Endometrial microvascular endothelial cells (primary cell): ENCODE data around the gene JARID2. TPM values are rescaled to one million over a fixed set of nuclear protein-coding genes. Genes with fewer than 3 reads are reported as not detected.

Experiments used
- in situ Hi-C: cut with HindIII; loops from 2 replicates; pipeline ENCODE4 v1.10.0; 2017; ENCODE audit warnings: low sequenced_read_pairs, low pct_unique_long_range_greater_than_20kb; ENCODE audit errors: inconsistent ontology term
- total RNA-seq: library from RNA; depleted of rRNA; stranded (reverse); fragments of >200 nt; gene quantifications from one replicate; pipeline ENCODE4 v1.2.3, GENCODE V29; 2015; ENCODE audit errors: inconsistent ontology term

The JARID2 gene
- total RNA-seq, 1 donor from 2014 or later, result 3.8 TPM

- in situ Hi-C loops, result no loop called here
Observed at GRCh38 chr6:15434823-15435380, 189.0 kb downstream of the JARID2 start.

DNA sequence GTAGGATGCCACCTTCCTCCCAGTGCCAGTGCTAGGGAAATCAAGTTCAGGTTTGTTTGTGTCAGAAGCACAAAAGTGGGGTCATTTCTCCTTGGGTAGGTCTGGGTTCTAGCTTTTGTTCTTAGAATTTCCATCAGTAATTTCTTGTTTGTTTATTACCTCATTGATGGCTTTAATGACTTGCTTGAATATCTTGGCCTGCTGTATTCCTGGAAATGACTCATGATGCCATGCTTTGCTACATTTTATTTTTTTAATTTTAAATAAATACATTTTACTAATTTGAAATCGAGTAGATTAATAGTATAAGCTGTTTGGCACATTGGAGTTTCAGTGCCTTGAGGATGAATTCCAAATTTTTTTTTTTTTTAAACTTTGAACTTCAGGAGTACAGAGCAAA is 189.6 kb downstream of the JARID2 start:
- in situ Hi-C loops, result no loop called here

- in situ Hi-C loops, result no loop called here
Observed at GRCh38 chr6:15436451-15436850, 190.6 kb downstream of the JARID2 start.

GRCh38 chr6:15437090-15437635 is 191.3 kb downstream of the JARID2 start:
- in situ Hi-C loops, result no loop called here

GRCh38 chr6:15439410-15440025 is 193.6 kb downstream of the JARID2 start:
- in situ Hi-C loops, result no loop called here

- in situ Hi-C loops, result no loop called here
Observed at GRCh38 chr6:15440040-15440439, 194.2 kb downstream of the JARID2 start.

- in situ Hi-C loops, result no loop called here
Observed at GRCh38 chr6:15441215-15441868, 195.5 kb downstream of the JARID2 start.

- in situ Hi-C loops, result no loop called here
Observed at GRCh38 chr6:15441981-15442380, 196.1 kb downstream of the JARID2 start.

GRCh38 chr6:15442467-15442866 is 196.6 kb downstream of the JARID2 start:
- in situ Hi-C loops, result no loop called here

DNA sequence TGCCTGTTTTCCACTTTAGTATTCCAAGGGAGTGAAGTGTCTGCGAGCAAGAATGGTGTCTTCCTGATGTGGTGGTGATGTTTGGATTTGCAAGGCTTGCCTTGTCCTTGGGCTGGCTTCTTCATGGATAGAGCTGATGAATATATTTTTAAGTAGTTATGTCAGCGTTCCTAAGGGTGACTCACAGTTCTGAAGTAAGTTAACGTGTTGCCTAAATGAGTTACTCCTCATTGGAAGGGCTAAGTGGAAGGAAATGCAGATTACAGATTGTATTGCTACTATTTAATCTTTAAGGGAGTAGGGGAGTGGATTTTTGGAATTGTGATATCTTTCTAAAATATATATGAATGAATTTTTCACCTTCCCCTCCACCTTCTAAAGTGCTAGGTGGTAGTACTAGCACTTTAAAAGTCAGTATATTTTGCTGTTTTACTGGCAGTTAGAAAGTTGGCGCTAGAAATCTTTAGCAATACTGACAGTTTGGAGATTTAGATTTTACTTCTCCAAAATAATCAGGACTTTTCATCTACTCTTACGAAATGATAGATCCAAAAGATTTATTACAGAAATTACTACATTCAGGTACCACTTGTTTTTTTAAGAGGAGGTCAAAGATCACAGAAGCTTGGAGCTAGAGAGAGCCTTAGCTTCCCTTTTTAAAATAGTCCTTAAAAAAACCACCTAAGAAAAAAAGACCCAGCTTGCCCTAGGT is 197.4 kb downstream of the JARID2 start:
- in situ Hi-C loops, result no loop called here

DNA sequence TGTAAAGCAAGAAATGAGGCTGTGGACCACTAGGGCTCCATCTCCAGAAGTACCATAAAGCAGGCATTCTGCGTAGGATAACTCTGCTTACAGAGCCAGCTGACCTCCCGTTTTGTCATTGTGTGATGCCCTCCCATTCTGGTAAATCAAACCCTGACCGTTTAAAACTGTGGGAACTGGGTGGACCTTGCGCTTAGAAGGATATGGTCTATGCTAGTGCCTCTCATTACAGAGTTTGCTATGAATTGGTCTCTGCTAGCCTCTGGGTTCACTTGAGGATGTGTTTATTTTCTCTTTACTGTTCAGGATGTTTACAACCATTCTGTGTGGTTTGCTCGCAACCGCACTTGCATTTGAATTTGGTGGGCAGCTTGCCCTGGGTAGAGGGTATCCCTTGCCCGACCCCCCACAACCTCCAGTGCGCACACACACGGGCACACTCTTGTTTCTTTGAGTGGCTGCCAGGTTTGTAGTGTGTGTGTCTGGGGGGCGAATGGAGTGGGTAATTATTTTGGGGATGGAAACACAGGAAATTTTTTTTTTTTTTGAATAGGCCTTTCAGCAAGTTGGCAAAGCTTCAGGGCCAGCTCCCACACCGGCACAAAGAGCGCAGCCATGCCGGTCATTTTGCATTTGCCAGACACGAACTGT is 198.3 kb downstream of the JARID2 start:
- in situ Hi-C loops, result no loop called here

DNA sequence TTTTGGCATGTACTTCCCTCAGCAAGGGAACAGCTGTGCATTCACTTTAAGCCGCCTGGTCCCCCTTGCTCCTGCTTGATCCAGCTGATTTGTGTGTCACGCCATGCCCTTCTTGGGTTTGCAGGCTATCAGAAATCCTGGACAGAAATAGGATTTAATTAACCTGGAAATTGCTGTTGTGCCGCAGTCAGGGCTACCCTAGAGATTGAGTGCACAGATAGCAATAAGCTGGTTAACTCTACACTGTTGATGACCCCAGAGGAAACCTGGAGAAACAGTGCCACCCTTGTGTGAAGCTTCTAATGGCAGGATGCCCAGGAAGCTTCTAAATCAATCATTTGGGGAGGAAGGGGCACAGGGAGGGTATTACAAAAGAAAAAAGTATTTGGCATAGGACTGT is 199.0 kb downstream of the JARID2 start:
- in situ Hi-C loops, result no loop called here

DNA sequence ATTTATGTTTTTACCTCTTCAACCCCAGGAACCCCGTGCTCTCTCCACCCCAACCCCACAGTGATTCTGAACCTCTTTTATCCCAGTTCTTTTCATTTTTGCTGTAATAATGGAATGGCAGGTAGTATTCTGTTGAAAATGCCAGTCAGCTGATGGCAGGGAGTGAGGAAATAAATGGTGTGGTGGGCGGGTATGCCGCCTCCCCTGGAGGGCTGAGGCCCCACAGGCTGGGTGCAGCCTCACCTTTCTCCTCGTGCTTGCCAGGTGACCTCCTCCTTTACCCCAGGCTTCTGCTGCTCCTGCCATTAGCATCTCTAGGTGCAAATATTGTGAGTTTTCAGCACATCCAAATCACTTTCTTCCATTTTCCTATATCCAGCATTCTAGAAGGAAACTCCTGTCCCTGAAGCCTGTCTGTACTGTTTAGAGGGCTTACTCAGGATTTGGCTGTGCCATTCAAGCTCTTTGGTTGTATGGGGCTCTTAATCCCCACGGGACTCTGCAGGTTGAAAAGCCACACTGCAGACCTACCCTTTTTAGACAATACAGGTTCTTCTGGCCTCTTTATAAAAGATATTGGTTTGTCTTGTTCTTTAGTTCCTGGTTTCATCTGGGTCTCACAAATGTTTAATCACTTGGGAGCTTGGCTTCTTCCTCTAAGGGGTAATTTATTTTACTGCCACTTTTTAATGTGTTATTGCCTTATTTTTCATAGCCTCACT is 201.8 kb downstream of the JARID2 start:
- in situ Hi-C loops, result no loop called here

- in situ Hi-C loops, result no loop called here
Observed at GRCh38 chr6:15449011-15449410, 203.1 kb downstream of the JARID2 start.

- in situ Hi-C loops, result no loop called here
Observed at GRCh38 chr6:15451738-15452137, 205.9 kb downstream of the JARID2 start.

DNA sequence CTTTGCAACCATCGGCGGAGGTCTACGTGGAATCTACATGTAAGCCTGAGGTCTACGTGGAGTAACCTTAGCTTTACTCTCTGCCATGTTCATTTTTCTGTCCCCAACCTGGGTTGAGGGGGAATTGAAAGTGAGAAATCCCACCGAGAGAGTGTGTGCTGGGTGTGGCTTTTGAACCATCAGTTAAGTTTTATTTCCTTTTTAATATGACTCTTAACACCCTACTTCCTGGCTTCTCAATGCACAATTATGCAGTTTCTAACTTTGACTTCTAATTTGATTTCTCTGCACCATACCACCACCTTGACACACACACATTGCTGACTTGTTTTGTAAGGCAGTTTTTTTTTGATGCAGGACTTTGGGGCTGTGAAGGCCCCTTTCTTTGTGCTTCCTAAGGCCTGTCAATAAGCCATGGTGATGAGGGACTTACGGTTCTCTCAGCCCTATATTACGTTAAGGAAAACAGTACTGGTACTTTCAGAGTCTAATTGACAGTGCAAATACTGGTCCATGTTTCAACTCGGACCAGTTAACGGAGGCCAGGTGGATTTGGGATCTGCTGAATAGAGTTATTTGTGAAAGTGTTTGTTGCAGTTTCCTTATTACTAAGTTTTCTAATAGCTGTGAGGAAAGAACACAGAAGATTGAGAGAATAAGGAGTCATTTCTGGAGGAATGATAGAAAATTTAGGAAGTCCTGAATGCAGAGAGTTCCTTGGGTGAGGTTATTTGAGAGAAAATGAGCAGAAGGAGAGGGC is 206.5 kb downstream of the JARID2 start:
- in situ Hi-C loops, result no loop called here

GRCh38 chr6:15453186-15453585 is 207.3 kb downstream of the JARID2 start:
- in situ Hi-C loops, result no loop called here

DNA sequence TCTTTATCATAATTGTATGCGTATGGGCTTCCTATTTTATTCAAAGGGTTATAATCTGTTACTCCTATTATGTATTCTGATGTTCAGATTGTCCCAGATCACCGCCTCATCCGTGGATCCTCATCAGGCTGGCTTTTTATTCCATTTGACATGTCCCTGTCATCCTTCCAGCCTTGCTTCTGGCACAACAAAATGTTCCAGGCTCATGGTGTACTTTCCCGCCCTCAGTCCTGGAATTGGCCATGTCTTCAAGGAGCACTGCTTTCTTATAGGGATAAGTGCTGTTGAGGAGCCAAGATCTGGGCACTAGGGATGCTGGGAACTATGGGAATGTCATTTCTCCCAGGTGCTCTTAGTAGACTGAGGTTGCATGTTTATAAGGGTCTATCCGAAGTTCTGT is 207.8 kb downstream of the JARID2 start:
- in situ Hi-C loops, result no loop called here
